Caco-2 (cell line): ENCODE results near the gene MACC1. TPM values are rescaled to one million over a fixed set of nuclear protein-coding genes. Genes with fewer than 3 reads are reported as not detected.
A peak's percentile ranks its signal among the peaks of the same experiment; 100 is the strongest.
"Not testable (repeated sequence)": the region's sequence is repeated elsewhere in the genome, so short reads cannot be mapped to it uniquely, and the experiment has no call there.

Experiments used
- BruUV-seq: library from RNA; stranded (reverse); fragments of 400-500 nt; replicated peaks from 2 replicates; lab custom pipeline; 2021; lab: Mats Ljungman, UMichigan
- CTCF ChIA-PET: fragments of 300-600 bp; sonication (Branson Sonifier 250); formaldehyde crosslinking; loops from one replicate; lab custom pipeline; 2022; ENCODE audit warnings: antibody characterized with exemption; lab: Charles Lee
- POLR2A ChIA-PET: fragments of 300-600 bp; sonication (Branson Sonifier 250); formaldehyde crosslinking; loops from one replicate; lab custom pipeline; 2022; ENCODE audit warnings: antibody characterized with exemption; lab: Charles Lee
- DNase-seq, 2 experiments: peaks; one replicate each; pipeline versions ENCODE4 v3.0.0 to v3.0.0-alpha.2; 2020 to 2022
- H3K27me3 ChIP-seq: replicated peaks from 2 replicates; pipeline ENCODE4 v1.6.0; 2011; ENCODE audit warnings: low read length; ENCODE audit not compliant: control insufficient read depth, insufficient read depth
- H3K36me3 ChIP-seq: 2 replicates; pipeline ENCODE4 v1.5.1; 2011; ENCODE audit warnings: low read length; ENCODE audit not compliant: control insufficient read depth, insufficient read depth
- H3K4me1 ChIP-seq: fragments of 250-450 bp; sonication (Bioruptor Pico); 2 replicates; pipeline ENCODE4 v1.5.1; 2020; ENCODE audit warnings: mild to moderate bottlenecking
- H3K4me3 ChIP-seq: 2 replicates; pipeline ENCODE4 v1.5.1; 2011; ENCODE audit warnings: low read depth, mild to moderate bottlenecking, control low read depth, low read length
- H3K9me3 ChIP-seq: fragments of 250-450 bp; sonication (Bioruptor Pico); 2 replicates; pipeline ENCODE4 v1.5.1; 2020; ENCODE audit warnings: mild to moderate bottlenecking, moderate library complexity
- H3K27ac Mint-ChIP-seq: one replicate; pipeline ENCODE4 v1.8.0; 2022; ENCODE audit warnings: mixed read lengths; ENCODE audit not compliant: unreplicated experiment
- H3K27me3 Mint-ChIP-seq: one replicate; pipeline ENCODE4 v1.8.0; 2022; ENCODE audit warnings: mixed read lengths; ENCODE audit not compliant: insufficient read depth, unreplicated experiment
- H3K36me3 Mint-ChIP-seq: one replicate; pipeline ENCODE4 v1.8.0; 2022; ENCODE audit warnings: mild to moderate bottlenecking, mixed read lengths; ENCODE audit not compliant: insufficient read depth, unreplicated experiment
- H3K4me1 Mint-ChIP-seq: one replicate; pipeline ENCODE4 v1.8.0; 2022; ENCODE audit warnings: low read depth, mixed read lengths; ENCODE audit not compliant: unreplicated experiment
- H3K4me3 Mint-ChIP-seq: one replicate; pipeline ENCODE4 v1.8.0; 2022; ENCODE audit warnings: mild to moderate bottlenecking, moderate library complexity, mixed read lengths; ENCODE audit not compliant: unreplicated experiment
- H3K9me3 Mint-ChIP-seq: one replicate; pipeline ENCODE4 v1.8.0; 2022; ENCODE audit warnings: mixed read lengths; ENCODE audit not compliant: unreplicated experiment
- intact Hi-C: fragments of 100-400 bp; cut with micrococcal nuclease; formaldehyde crosslinking; loops from one replicate; pipeline ENCODE4 v1.10.0; 2022; ENCODE audit not compliant: unreplicated experiment
- total RNA-seq: library from RNA; stranded (reverse); gene quantifications from 2 replicates; pipeline ENCODE4 v1.2.3, GENCODE V29; 2022
- TF ChIP-seq, protein P1 (sequence below), 2 experiments: fragments of 200-600 bp in 1 of 2; IDR thresholded peaks; 1 replicate in 1 of 2; 2 replicates in 1 of 2; pipeline versions ENCODE4 v1.5.1 to v1.8.0; 2011 to 2022; ENCODE audit warnings: antibody characterized with exemption in 1 of 2, control low read depth in 1 of 2, inconsistent platforms in 1 of 2, low read depth in 1 of 2, low read length in 1 of 2, mild to moderate bottlenecking in 1 of 2, moderate library complexity in 1 of 2; ENCODE audit not compliant: insufficient read depth in 1 of 2, severe bottlenecking in 1 of 2, unreplicated experiment in 1 of 2

Gene MACC1
- total RNA-seq, 1 experiment from 2014 or later = 87.7 TPM

DNA sequence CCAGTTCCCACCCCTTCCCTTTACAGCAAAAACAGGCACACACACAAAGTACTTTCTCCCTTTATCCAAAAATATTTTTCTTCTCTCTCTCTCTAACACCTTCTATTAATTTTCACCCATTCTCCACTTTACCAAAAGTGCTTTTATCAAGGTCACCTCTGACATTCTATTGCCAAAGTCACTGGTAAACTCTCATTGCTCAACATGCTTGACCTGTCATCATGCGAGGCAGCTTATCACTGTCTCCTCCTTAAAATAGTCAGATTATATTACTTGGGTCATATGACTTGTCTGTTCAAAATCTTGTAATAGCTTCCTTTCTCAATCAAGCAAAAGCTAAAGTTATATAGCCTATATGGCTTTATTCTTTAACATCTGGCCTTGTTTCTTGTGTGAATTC, 28.6 kb downstream of the MACC1 start:
- H3K27me3 ChIP-seq = no peaks in the 10 kb centered on the region
- Mint-ChIP-seq H3K4me1 (peaks cover 33% of the 10 kb centered on the region), H3K27ac (peak overlapping the region; percentile 3), H3K36me3 (peaks cover 55% of the 10 kb centered on the region), H3K4me3 (no peak overlapping the region), H3K27me3 (no peaks in the 10 kb centered on the region), H3K9me3 (peaks cover 10% of the 10 kb centered on the region)
- peaks cover 6% of the 10 kb centered on the region for H3K36me3 ChIP-seq
- no peak for DNase-seq
- H3K4me3 ChIP-seq = no peak overlapping the region
- TF ChIP-seq, protein P1, sequence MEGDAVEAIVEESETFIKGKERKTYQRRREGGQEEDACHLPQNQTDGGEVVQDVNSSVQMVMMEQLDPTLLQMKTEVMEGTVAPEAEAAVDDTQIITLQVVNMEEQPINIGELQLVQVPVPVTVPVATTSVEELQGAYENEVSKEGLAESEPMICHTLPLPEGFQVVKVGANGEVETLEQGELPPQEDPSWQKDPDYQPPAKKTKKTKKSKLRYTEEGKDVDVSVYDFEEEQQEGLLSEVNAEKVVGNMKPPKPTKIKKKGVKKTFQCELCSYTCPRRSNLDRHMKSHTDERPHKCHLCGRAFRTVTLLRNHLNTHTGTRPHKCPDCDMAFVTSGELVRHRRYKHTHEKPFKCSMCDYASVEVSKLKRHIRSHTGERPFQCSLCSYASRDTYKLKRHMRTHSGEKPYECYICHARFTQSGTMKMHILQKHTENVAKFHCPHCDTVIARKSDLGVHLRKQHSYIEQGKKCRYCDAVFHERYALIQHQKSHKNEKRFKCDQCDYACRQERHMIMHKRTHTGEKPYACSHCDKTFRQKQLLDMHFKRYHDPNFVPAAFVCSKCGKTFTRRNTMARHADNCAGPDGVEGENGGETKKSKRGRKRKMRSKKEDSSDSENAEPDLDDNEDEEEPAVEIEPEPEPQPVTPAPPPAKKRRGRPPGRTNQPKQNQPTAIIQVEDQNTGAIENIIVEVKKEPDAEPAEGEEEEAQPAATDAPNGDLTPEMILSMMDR (IDR thresholded peaks at IDR 0.05; ENCODE audit: insufficient read depth in 1 of 2, low read depth in 1 of 2, low read length in 1 of 2, severe bottlenecking in 1 of 2, unreplicated experiment in 1 of 2) = no peak
- intact Hi-C loops = no loop called here
- ChIA-PET CTCF (no interaction called here), POLR2A (no interaction called here)
- no TSS peak for BruUV-seq
- H3K9me3 ChIP-seq = peaks cover 11% of the 10 kb centered on the region; the same call in 1 of the 2 replicates
- peaks cover 6% of the 10 kb centered on the region; the same call in 1 of the 2 replicates for H3K4me1 ChIP-seq

DNA sequence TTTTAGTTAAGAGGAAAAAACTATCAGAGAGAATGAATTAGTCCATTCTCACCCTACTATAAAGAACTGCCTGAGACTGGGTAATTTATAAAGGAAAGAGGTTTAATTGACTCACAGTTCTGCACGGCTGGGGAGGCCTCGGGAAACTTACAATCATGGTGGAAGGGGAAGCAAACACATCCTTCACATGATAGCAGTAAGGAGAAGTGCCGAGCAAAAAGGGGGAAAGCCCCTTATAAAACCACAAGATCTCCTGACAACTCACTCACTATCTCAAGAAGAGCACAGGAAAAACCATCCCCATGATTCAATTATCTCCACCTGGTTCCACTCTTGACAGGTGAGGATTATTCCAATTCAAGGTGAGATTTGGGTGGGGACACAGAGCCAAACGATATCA, 29.3 kb downstream of the MACC1 start:
- H3K27me3 ChIP-seq, H3K36me3 ChIP-seq, H3K4me3 Mint-ChIP-seq, intact Hi-C loops, BruUV-seq, POLR2A ChIA-PET, H3K27me3 Mint-ChIP-seq, CTCF ChIA-PET, DNase-seq, H3K4me3 ChIP-seq, H3K4me1 ChIP-seq: not testable (repeated sequence)
- peak overlapping the region; percentile 37 for H3K27ac Mint-ChIP-seq
- peaks cover 59% of the 10 kb centered on the region for H3K36me3 Mint-ChIP-seq
- peaks cover 11% of the 10 kb centered on the region; the same call in 1 of the 2 replicates for H3K9me3 ChIP-seq
- H3K9me3 Mint-ChIP-seq = peaks cover 10% of the 10 kb centered on the region
- H3K4me1 Mint-ChIP-seq = peaks cover 33% of the 10 kb centered on the region

DNA sequence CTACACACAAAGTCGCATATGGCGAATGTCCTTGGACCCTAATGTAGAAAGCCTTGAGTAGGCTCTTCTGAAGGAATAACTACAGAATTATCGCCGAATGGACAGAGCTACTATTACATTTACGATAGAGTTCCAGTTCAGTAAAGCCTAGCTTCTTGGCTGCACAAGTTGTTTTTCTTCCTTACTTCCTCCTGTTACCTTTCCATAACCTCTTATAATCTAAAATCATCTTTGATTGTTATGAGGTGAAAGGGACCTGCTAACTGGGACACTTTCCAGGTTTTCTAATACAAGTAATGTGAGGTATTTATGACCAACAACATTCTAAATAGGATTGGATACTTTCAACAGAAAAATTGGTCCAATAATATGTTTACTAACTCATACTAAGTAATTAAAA, 31.2 kb downstream of the MACC1 start:
- Histone ChIP-seq H3K9me3 (peaks cover 15% of the 10 kb centered on the region), H3K4me3 (no peak overlapping the region), H3K27me3 (no peaks in the 10 kb centered on the region), H3K4me1 (peaks cover 6% of the 10 kb centered on the region; the same call in 1 of the 2 replicates), H3K36me3 (peaks cover 2% of the 10 kb centered on the region; the same call in 1 of the 2 replicates)
- DNase-seq = no peak
- Mint-ChIP-seq H3K36me3 (peaks cover 56% of the 10 kb centered on the region), H3K9me3 (peaks cover 10% of the 10 kb centered on the region), H3K4me3 (no peak overlapping the region), H3K4me1 (peaks cover 26% of the 10 kb centered on the region), H3K27ac (no peak overlapping the region), H3K27me3 (no peaks in the 10 kb centered on the region)
- no TSS peak for BruUV-seq
- TF ChIP-seq, protein P1 (IDR thresholded peaks at IDR 0.05; ENCODE audit: insufficient read depth in 1 of 2, low read depth in 1 of 2, low read length in 1 of 2, severe bottlenecking in 1 of 2, unreplicated experiment in 1 of 2) = no peak
- CTCF ChIA-PET = no interaction called here
- intact Hi-C loops = no loop called here
- POLR2A ChIA-PET = no interaction called here
